Measurements from ENCODE around the gene SPINK9. TPM values are rescaled to one million over a fixed set of nuclear protein-coding genes. Genes with fewer than 3 reads are reported as not detected.

The SPINK9 gene

DNA sequence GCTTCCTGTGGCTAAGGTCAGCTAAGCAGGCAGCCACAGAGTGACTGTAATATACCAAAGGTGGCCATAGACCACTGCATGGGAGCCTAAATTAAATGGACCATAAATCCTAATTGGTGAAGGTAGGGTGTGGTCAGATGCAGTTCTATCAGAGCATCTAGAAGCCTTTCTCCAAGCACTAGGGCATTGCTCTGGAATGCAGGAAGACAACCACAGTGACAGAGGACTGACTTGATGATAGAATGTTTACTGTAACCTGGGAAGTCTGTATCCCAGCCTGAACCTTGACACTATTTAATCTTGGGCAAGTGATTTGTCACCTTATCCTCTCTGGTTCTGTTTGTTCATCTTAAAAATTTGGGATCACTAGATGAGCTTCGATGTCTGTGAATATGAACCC is 50.7 kb downstream of the SPINK9 start:
- Histone ChIP-seq H2BK15ac (ENCODE audit: low read length) (no peak overlapping the region), H2AK5ac (ENCODE audit: low read depth, low read length) (no peak overlapping the region), H3K14ac (ENCODE audit: low read length) (no peak overlapping the region), H3K4ac (ENCODE audit: low read length) (no peak overlapping the region), H4K91ac (ENCODE audit: low read depth, low read length, poor library complexity) (no peak overlapping the region), H2AFZ (ENCODE audit: low read length) (no peak overlapping the region), H2BK5ac (ENCODE audit: low read length) (no peak overlapping the region), H3K18ac (ENCODE audit: low read length) (no peak overlapping the region), H3K4me3 (ENCODE audit: low read length in 2 of 2) (no peak overlapping the region), H3K27me3 (ENCODE audit: control insufficient read depth in 3 of 3, insufficient read depth in 3 of 3, low read depth in 1 of 3, low read length in 3 of 3) (no peaks in the 10 kb centered on the region), H3K79me1 (ENCODE audit: low read depth, low read length) (peaks cover 6% of the 10 kb centered on the region), H3K36me3 (replicated peaks in 1 of 2; ENCODE audit: control insufficient read depth in 2 of 2, insufficient read depth in 2 of 2, low read length in 2 of 2) (peaks cover 0 to 39% of the 10 kb centered on the region in 2 donors), H3K9me3 (replicated peaks in 1 of 2; ENCODE audit: control insufficient read depth in 2 of 2, insufficient read depth in 1 of 2, low read depth in 1 of 2, low read length in 2 of 2) (no peaks in the 10 kb centered on the region), H2BK12ac (ENCODE audit: low read length) (no peak overlapping the region), H3K27ac (replicated peaks; ENCODE audit: low read length) (no peak overlapping the region), H3K4me1 (ENCODE audit: control insufficient read depth in 2 of 2, insufficient read depth in 1 of 2, low read depth in 1 of 2, low read length in 2 of 2) (peaks cover 3 to 5% of the 10 kb centered on the region in 2 donors), H2BK120ac (ENCODE audit: low read depth, low read length) (no peak overlapping the region), H3K23ac (ENCODE audit: low read depth, low read length, poor library complexity) (no peak overlapping the region), H3K9ac (ENCODE audit: low read depth, low read length, poor library complexity) (no peak overlapping the region), H4K8ac (ENCODE audit: low read depth, low read length) (no peak overlapping the region), H3K4me2 (ENCODE audit: insufficient read depth, low read length, poor library complexity, severe bottlenecking) (no peak overlapping the region)
- no CpG with 5 or more reads among the region's 1 CpG for WGBS, 2 donors (ENCODE audit: extremely low coverage in 2 of 2, insufficient read length in 2 of 2, insufficient replicate concordance in 1 of 2)
- no peak for DNase-seq (ENCODE audit: low spot score)

DNA sequence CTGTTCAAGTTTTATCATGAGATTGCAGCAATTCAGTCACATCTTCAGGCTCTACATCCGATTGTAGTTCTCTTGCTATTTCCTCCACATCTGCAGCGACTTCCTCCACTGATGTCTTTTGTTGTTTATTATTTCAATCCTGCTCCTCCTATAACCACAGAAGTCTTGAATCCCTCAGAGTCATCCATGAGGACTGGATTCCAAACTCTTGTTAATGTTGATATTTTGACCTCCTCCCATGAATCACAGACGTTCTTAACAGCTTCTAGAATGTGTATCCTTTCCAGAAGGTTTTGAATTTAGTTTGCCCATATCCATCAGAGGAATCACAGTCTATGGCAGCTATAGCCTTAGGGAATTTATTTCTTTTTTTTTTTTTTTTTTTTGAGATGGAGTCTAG is 52.0 kb downstream of the SPINK9 start:
- DNase-seq (ENCODE audit: low spot score), result no peak
- H3K36me3 ChIP-seq (replicated peaks in 1 of 2; ENCODE audit: control insufficient read depth in 2 of 2, insufficient read depth in 2 of 2, low read length in 2 of 2), result peaks cover 0 to 40% of the 10 kb centered on the region in 2 donors
- H2AK5ac ChIP-seq (ENCODE audit: low read depth, low read length), result no peak overlapping the region
- no peak overlapping the region for H3K14ac ChIP-seq (ENCODE audit: low read length)
- no peak overlapping the region for H4K8ac ChIP-seq (ENCODE audit: low read depth, low read length)
- no peak overlapping the region for H3K9ac ChIP-seq (ENCODE audit: low read depth, low read length, poor library complexity)
- H3K18ac ChIP-seq (ENCODE audit: low read length), result no peak overlapping the region
- no peak overlapping the region for H2BK15ac ChIP-seq (ENCODE audit: low read length)
- H3K4me3 ChIP-seq (ENCODE audit: low read length in 2 of 2), result no peak overlapping the region
- WGBS, 2 donors (ENCODE audit: extremely low coverage in 2 of 2, insufficient read length in 2 of 2, insufficient replicate concordance in 1 of 2), result no CpG with 5 or more reads among the region's 3 CpGs
- no peak overlapping the region for H2AFZ ChIP-seq (ENCODE audit: low read length)
- H2BK5ac ChIP-seq (ENCODE audit: low read length), result no peak overlapping the region
- no peak overlapping the region for H3K4me2 ChIP-seq (ENCODE audit: insufficient read depth, low read length, poor library complexity, severe bottlenecking)
- no peak overlapping the region for H2BK12ac ChIP-seq (ENCODE audit: low read length)
- H3K4ac ChIP-seq (ENCODE audit: low read length), result no peak overlapping the region
- H3K27me3 ChIP-seq (ENCODE audit: control insufficient read depth in 3 of 3, insufficient read depth in 3 of 3, low read depth in 1 of 3, low read length in 3 of 3), result no peaks in the 10 kb centered on the region
- H4K91ac ChIP-seq (ENCODE audit: low read depth, low read length, poor library complexity), result no peak overlapping the region
- H2BK120ac ChIP-seq (ENCODE audit: low read depth, low read length), result no peak overlapping the region
- no peak overlapping the region for H3K27ac ChIP-seq (replicated peaks; ENCODE audit: low read length)
- peaks cover 3 to 5% of the 10 kb centered on the region in 2 donors for H3K4me1 ChIP-seq (ENCODE audit: control insufficient read depth in 2 of 2, insufficient read depth in 1 of 2, low read depth in 1 of 2, low read length in 2 of 2)
- H3K23ac ChIP-seq (ENCODE audit: low read depth, low read length, poor library complexity), result no peak overlapping the region
- H3K79me1 ChIP-seq (ENCODE audit: low read depth, low read length), result peaks cover 6% of the 10 kb centered on the region
- no peaks in the 10 kb centered on the region for H3K9me3 ChIP-seq (replicated peaks in 1 of 2; ENCODE audit: control insufficient read depth in 2 of 2, insufficient read depth in 1 of 2, low read depth in 1 of 2, low read length in 2 of 2)

DNA sequence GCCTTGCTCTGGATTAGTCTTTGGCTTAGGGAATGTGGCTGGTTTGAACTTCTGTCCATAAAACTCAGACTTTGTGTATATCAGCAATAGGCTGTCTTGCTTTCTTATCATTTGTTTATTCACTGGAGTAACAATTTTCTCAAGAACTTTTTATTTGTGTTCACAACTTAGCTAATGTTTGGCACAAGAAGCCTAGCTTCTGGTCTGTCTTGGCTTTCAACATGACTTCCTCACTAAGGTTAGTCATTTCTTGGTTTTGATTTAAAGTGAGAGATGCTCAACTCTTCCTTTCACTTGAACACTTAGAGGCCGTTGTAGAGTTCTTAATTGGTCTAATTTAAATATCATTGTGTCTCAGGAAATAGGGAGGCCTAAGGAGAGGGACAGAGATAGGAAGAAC is 53.3 kb downstream of the SPINK9 start:
- H3K23ac ChIP-seq (ENCODE audit: low read depth, low read length, poor library complexity), result no peak overlapping the region
- H2AK5ac ChIP-seq (ENCODE audit: low read depth, low read length), result no peak overlapping the region
- H4K8ac ChIP-seq (ENCODE audit: low read depth, low read length), result no peak overlapping the region
- no peak overlapping the region for H4K91ac ChIP-seq (ENCODE audit: low read depth, low read length, poor library complexity)
- no peak overlapping the region for H3K4ac ChIP-seq (ENCODE audit: low read length)
- no peak for DNase-seq (ENCODE audit: low spot score)
- no peak overlapping the region for H2BK15ac ChIP-seq (ENCODE audit: low read length)
- no peak overlapping the region for H3K4me3 ChIP-seq (ENCODE audit: low read length in 2 of 2)
- no peak overlapping the region for H3K14ac ChIP-seq (ENCODE audit: low read length)
- no peak overlapping the region for H3K9ac ChIP-seq (ENCODE audit: low read depth, low read length, poor library complexity)
- no peak overlapping the region for H2BK120ac ChIP-seq (ENCODE audit: low read depth, low read length)
- H3K27ac ChIP-seq (replicated peaks; ENCODE audit: low read length), result no peak overlapping the region
- no peaks in the 10 kb centered on the region for H3K9me3 ChIP-seq (replicated peaks in 1 of 2; ENCODE audit: control insufficient read depth in 2 of 2, insufficient read depth in 1 of 2, low read depth in 1 of 2, low read length in 2 of 2)
- WGBS, 2 donors (ENCODE audit: extremely low coverage in 2 of 2, insufficient read length in 2 of 2, insufficient replicate concordance in 1 of 2), result no CpG with 5 or more reads among the region's 1 CpG
- H3K4me2 ChIP-seq (ENCODE audit: insufficient read depth, low read length, poor library complexity, severe bottlenecking), result no peak overlapping the region
- peaks cover 0 to 46% of the 10 kb centered on the region in 2 donors for H3K36me3 ChIP-seq (replicated peaks in 1 of 2; ENCODE audit: control insufficient read depth in 2 of 2, insufficient read depth in 2 of 2, low read length in 2 of 2)
- peaks cover 0 to 8% of the 10 kb centered on the region in 2 donors for H3K4me1 ChIP-seq (ENCODE audit: control insufficient read depth in 2 of 2, insufficient read depth in 1 of 2, low read depth in 1 of 2, low read length in 2 of 2)
- no peak overlapping the region for H2BK12ac ChIP-seq (ENCODE audit: low read length)
- H3K79me1 ChIP-seq (ENCODE audit: low read depth, low read length), result peaks cover 6% of the 10 kb centered on the region
- no peak overlapping the region for H2BK5ac ChIP-seq (ENCODE audit: low read length)
- H2AFZ ChIP-seq (ENCODE audit: low read length), result no peak overlapping the region
- H3K18ac ChIP-seq (ENCODE audit: low read length), result no peak overlapping the region
- no peaks in the 10 kb centered on the region for H3K27me3 ChIP-seq (ENCODE audit: control insufficient read depth in 3 of 3, insufficient read depth in 3 of 3, low read depth in 1 of 3, low read length in 3 of 3)

Small RNA genes lying within 50 kb of the gene (small RNA-seq; reads per million reads assigned to genes)
- gene RF00017 (ENCODE audit: insufficient read depth), result not detected

Measured in neuronal stem cell (in vitro differentiated cells).